ENCODE results near the gene EIF4E1B.

DNA sequence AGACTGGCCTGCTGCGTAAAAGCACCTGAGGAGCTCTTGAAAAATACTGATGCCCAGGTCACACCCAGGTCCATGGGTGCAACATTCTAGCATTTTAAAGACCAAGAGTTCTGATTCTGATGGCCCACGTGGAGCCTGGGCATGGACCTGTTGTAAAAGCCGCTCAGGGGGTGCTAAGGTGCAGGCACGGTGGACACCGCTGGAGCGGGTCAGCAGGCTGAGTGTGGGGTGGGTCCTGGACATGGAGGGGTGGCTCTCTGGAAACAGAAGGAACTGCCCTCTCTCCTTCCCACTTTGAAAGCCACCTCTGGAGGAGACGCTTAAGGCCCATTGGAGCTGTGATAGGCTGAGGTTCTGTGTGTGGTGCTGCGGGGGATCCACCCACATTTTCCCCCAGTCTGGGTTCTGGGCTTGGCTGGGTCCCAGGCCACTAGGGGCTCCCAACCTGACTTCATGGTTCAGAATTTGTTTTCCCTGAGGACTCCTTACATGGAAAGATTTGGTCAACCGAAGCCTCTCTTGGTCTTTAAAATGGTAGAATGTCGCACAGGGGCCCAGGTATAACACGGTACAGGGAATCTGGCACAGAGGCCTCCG, 37.1 kb upstream of the EIF4E1B start:
- TF ChIP-seq, protein P1, sequence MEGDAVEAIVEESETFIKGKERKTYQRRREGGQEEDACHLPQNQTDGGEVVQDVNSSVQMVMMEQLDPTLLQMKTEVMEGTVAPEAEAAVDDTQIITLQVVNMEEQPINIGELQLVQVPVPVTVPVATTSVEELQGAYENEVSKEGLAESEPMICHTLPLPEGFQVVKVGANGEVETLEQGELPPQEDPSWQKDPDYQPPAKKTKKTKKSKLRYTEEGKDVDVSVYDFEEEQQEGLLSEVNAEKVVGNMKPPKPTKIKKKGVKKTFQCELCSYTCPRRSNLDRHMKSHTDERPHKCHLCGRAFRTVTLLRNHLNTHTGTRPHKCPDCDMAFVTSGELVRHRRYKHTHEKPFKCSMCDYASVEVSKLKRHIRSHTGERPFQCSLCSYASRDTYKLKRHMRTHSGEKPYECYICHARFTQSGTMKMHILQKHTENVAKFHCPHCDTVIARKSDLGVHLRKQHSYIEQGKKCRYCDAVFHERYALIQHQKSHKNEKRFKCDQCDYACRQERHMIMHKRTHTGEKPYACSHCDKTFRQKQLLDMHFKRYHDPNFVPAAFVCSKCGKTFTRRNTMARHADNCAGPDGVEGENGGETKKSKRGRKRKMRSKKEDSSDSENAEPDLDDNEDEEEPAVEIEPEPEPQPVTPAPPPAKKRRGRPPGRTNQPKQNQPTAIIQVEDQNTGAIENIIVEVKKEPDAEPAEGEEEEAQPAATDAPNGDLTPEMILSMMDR (IDR thresholded peaks at IDR 0.05) = no peak
- TF ChIP-seq EZH2 (IDR thresholded peaks at IDR 0.05; ENCODE audit: borderline replicate concordance, insufficient read depth, low read depth, low read length, poor library complexity, severe bottlenecking) = no peak
